ENCODE measurements around the gene FNDC5. TPM values are rescaled to one million over a fixed set of nuclear protein-coding genes. Genes with fewer than 3 reads are reported as not detected.

The FNDC5 gene
- total and polyA plus RNA-seq, 10 of the 15 experiments (the other 5 are each of a cell fraction or from before 2014, with no cell fraction given) = 0.01 to 0.29 (median 0.19) TPM; not detected in 4

DNA sequence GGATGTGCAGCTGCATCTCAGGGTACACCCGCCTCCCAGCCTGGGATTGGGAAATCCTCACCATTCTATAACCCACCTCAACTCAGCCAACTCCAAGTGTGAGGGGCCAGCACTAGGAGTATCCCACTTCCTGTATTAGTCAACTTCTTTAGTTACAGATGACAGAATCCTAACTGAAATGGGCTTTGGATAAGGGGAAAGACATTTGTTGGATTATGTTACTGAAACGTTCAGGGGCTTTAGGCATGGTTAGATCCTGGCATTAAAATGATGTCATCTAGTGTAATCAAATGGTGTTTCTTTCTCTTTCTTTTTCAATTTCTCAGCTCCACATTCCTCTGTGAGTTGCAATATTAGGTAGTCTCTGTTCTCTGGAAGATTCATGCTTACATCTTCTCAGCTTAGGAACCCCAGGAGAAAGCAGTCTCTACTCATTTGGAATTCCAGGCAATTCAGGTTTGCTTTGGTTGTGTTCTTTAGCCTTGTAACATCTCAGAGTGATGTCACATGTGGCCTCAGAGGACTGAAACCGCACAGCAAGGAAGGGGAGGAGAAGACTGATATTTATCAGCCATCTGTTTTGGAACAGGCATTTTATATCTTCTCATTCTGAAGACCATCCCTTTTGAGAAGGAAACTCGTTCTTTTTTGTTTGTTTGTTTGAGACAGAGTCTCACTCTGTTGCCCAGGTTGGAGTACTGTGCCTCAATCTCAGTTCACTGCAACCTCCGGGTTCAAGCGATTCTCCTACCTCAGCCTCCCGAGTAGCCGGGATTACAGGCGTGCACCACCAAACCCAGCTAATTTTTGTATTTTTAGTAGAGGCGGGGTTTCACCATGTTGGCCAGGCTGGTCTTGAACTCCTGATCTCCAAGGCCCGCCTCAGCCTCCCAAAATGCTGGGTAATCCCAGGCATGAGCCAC, 49.4 kb upstream of the FNDC5 start:
- no peak overlapping the region for H3K4me3 ChIP-seq
- no peaks in the 10 kb centered on the region for H4K20me1 ChIP-seq (ENCODE audit: control insufficient read depth, insufficient read depth)
- no peak overlapping the region for H3K27ac ChIP-seq (ENCODE audit: control insufficient read depth, insufficient read depth)
- BruUV-seq (replicated peaks) = no TSS peak
- in situ Hi-C loops (cut with MboI) = no loop called here
- peak; percentile 44 for ATAC-seq
- no peaks in the 10 kb centered on the region for H3K36me3 ChIP-seq (ENCODE audit: control insufficient read depth in 2 of 2, insufficient read depth in 2 of 2, low read length in 1 of 2)
- 58% methylated on average over 11 of the region's 11 CpGs for WGBS (ENCODE audit: insufficient coverage, insufficient replicate concordance, low lambda C conversion rate, missing lambda C conversion rate)
- no peaks in the 10 kb centered on the region; the same call in 1 of the 2 replicates for H3K4me1 ChIP-seq (ENCODE audit: control insufficient read depth, insufficient read depth, low read length)
- H3K9ac ChIP-seq (ENCODE audit: control insufficient read depth, insufficient read depth, low read length) = no peak overlapping the region
- no peaks in the 10 kb centered on the region for H3K9me3 ChIP-seq (replicated peaks; ENCODE audit: control insufficient read depth, insufficient read depth, low read length)
- TF ChIP-seq CBFB (IDR thresholded peaks at IDR 0.05; ENCODE audit: low read depth) (no peak), NR2C2 (IDR thresholded peaks at IDR 0.05; ENCODE audit: borderline replicate concordance, control insufficient read depth, insufficient read length, low read depth) (no peak), TAF1 (IDR thresholded peaks at IDR 0.05; ENCODE audit: borderline replicate concordance, low read depth, low read length) (no peak), CREB1 (IDR thresholded peaks at IDR 0.05; ENCODE audit: low read depth) (0 out of 2 replicates have a peak, but pooled peaks have one; percentile 31), ATF7 (IDR thresholded peaks at IDR 0.05; ENCODE audit: low read depth) (peak; percentile 82), RELA (IDR thresholded peaks at IDR 0.05; ENCODE audit: borderline replicate concordance, partially characterized antibody) (no peak), RUNX3 (IDR thresholded peaks at IDR 0.05; ENCODE audit: low read length) (peak; percentile 14; the same call in 1 of the 2 replicates)
- TF ChIP-seq, protein P1, sequence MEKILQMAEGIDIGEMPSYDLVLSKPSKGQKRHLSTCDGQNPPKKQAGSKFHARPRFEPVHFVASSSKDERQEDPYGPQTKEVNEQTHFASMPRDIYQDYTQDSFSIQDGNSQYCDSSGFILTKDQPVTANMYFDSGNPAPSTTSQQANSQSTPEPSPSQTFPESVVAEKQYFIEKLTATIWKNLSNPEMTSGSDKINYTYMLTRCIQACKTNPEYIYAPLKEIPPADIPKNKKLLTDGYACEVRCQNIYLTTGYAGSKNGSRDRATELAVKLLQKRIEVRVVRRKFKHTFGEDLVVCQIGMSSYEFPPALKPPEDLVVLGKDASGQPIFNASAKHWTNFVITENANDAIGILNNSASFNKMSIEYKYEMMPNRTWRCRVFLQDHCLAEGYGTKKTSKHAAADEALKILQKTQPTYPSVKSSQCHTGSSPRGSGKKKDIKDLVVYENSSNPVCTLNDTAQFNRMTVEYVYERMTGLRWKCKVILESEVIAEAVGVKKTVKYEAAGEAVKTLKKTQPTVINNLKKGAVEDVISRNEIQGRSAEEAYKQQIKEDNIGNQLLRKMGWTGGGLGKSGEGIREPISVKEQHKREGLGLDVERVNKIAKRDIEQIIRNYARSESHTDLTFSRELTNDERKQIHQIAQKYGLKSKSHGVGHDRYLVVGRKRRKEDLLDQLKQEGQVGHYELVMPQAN (conservative IDR thresholded peaks at IDR 0.05) = no peak
- TF ChIP-seq, protein P2, sequence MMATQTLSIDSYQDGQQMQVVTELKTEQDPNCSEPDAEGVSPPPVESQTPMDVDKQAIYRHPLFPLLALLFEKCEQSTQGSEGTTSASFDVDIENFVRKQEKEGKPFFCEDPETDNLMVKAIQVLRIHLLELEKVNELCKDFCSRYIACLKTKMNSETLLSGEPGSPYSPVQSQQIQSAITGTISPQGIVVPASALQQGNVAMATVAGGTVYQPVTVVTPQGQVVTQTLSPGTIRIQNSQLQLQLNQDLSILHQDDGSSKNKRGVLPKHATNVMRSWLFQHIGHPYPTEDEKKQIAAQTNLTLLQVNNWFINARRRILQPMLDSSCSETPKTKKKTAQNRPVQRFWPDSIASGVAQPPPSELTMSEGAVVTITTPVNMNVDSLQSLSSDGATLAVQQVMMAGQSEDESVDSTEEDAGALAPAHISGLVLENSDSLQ (IDR thresholded peaks at IDR 0.05) = no peak
- CTCF ChIA-PET = interaction anchor here (0.6 to 2.0 kb wide), 9 partner anchors 13 to 167 kb away, joined by 3 to 11 read pairs (median 4); no protein-coding TSS in a partner anchor
- peak overlapping the region; percentile 56 for H2AFZ ChIP-seq (ENCODE audit: control insufficient read depth, low read depth, low read length)
- H3K79me2 ChIP-seq (ENCODE audit: control insufficient read depth, insufficient read depth, low read length) = no peaks in the 10 kb centered on the region
- H3K4me2 ChIP-seq (ENCODE audit: control insufficient read depth, insufficient read depth) = peak overlapping the region; percentile 3; the same call in 1 of the 2 replicates
- H3K27me3 ChIP-seq (replicated peaks in 1 of 2; ENCODE audit: control insufficient read depth in 2 of 2, insufficient read depth in 2 of 2, low read length in 1 of 2) = peaks cover 0 to 4% of the 10 kb centered on the region in 2 experiments; a peak in 2 of 4 replicates
- POLR2A ChIA-PET = no interaction called here
- RAD21 ChIA-PET (ENCODE audit: unreplicated experiment) = interaction anchor here (0.6 to 1.2 kb wide), 3 partner anchors 13 to 105 kb away, joined by 3 to 4 read pairs (median 4); no protein-coding TSS in a partner anchor
- FAIRE-seq = no peak
- no peak for DNase-seq (ENCODE audit: low read depth, low spot score)
- SMC1A ChIA-PET (ENCODE audit: uncharacterized antibody, unreplicated experiment) = interaction anchor here (0.7 to 1.3 kb wide), 7 partner anchors 11 to 166 kb away, joined by 3 read pairs; no protein-coding TSS in a partner anchor
- intact Hi-C loops (cut with micrococcal nuclease; ENCODE audit: unreplicated experiment) = no loop called here

Data from GM12878 (cell line).